Ovary (tissue), 3 donors: ENCODE results near the gene TPRG1.

Source experiments
- CTCF ChIP-seq, 3 donors: fragments of 450-650 bp in 2 of 3; fragments of 200-600 bp in 1 of 3; IDR thresholded peaks; one replicate each; pipeline versions ENCODE4 v1.5.1 to v1.8.0; 2016 to 2022; ENCODE audit warnings: antibody characterized with exemption in 3 of 3, mild to moderate bottlenecking in 1 of 3
- POLR2A ChIP-seq: fragments of 450-650 bp; IDR thresholded peaks from one replicate; pipeline ENCODE4 v1.6.1; 2017; ENCODE audit warnings: antibody characterized with exemption, mild to moderate bottlenecking, moderate library complexity
- donor health status: DM: no; HTN: no; CAD: no.

- TF ChIP-seq CTCF (IDR thresholded peaks at IDR 0.05) (no peak), POLR2A (no peak)
These were observed 30.8 kb downstream of the TPRG1 start for GRCh38 chr3:189202583-189202982.
